Measurements from ENCODE around the gene MNAT1.

Gene MNAT1

DNA sequence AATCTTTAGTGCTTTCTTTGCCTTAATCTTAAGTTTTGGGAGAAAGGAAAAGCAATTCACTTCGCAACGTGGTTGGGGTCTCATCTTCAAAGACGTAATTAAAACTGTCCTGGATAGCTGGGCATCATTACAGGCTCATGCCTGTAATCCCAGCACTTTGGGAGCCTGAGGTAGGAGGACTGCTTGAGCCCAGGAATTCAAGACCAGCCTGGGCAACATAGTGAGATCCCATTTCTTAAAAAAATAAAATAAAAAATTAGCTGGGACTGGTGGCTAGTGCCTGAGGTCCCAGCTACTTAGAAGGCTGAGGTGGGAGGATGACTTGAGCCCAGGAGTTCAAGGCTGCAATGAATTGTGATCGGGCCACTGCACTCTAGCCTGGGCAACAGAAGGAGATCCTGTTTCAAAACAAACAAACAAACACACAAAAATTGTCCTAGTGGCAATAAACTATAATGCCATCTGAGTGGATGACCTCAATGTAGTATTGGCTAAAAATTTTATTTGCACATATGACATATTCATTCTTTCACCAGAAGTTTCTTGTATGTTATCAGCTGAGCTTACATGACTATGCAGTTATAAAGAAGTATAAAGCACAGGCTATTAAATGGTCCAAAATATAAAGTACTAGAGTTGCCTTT lies 1.6 kb upstream of the MNAT1 start:
- no peak for TF ChIP-seq EZH2phosphoT487 (IDR thresholded peaks at IDR 0.05; ENCODE audit: borderline replicate concordance, low read length)
- Histone ChIP-seq H3K79me2 (ENCODE audit: control insufficient read depth, low read length) (peaks cover 34% of the 10 kb centered on the region), H4K20me1 (ENCODE audit: control insufficient read depth, insufficient read depth, low read depth, low read length) (no peaks in the 10 kb centered on the region), H3K27me3 (ENCODE audit: control insufficient read depth, low read length) (no peaks in the 10 kb centered on the region), H3F3A (ENCODE audit: control insufficient read depth, insufficient read depth) (no peaks in the 10 kb centered on the region), H3K27ac (ENCODE audit: low read depth, low read length) (no peak overlapping the region), H3K36me3 (ENCODE audit: control insufficient read depth, low read length) (peaks cover 4% of the 10 kb centered on the region; the same call in 1 of the 2 replicates), H3K4me3 (ENCODE audit: low read length) (no peak overlapping the region), H3K9me2 (replicated peaks; ENCODE audit: control insufficient read depth, low read length) (no peaks in the 10 kb centered on the region), H3K4me1 (ENCODE audit: control insufficient read depth, low read length) (peaks cover 15% of the 10 kb centered on the region), H3K4me2 (ENCODE audit: low read length) (no peak overlapping the region), H3K9me3 (ENCODE audit: control insufficient read depth, insufficient read depth, low read length) (no peaks in the 10 kb centered on the region)

DNA sequence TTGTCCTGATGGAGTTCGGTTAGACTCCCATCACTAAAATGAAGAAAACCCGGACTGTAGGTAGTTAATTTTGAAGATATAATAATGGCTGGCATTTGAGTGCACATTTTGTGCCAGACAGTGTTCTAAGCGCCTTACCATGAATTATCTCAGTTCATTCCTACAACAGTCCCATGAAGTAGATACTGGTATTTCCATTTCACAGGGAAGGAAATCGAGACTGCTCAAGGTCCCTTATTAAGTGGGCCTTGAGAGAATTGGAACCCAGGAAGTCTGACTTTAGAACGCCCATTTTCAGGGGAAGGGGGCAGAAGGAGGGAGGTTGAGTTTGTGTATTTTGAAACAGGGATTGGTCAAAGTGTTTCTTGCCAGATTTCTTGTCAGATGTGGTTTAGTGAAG lies 855 bp downstream of the MNAT1 start:
- Histone ChIP-seq H4K20me1 (ENCODE audit: control insufficient read depth, insufficient read depth, low read depth, low read length) (no peaks in the 10 kb centered on the region), H3K4me2 (ENCODE audit: low read length) (peak overlapping the region; percentile 70), H3K27ac (ENCODE audit: low read depth, low read length) (no peak overlapping the region), H3K79me2 (ENCODE audit: control insufficient read depth, low read length) (peaks cover 59% of the 10 kb centered on the region), H3K4me3 (ENCODE audit: low read length) (peak overlapping the region; percentile 88), H3K9me3 (ENCODE audit: control insufficient read depth, insufficient read depth, low read length) (no peaks in the 10 kb centered on the region), H3K9me2 (replicated peaks; ENCODE audit: control insufficient read depth, low read length) (no peaks in the 10 kb centered on the region), H3F3A (ENCODE audit: control insufficient read depth, insufficient read depth) (no peaks in the 10 kb centered on the region), H3K27me3 (ENCODE audit: control insufficient read depth, low read length) (no peaks in the 10 kb centered on the region), H3K36me3 (ENCODE audit: control insufficient read depth, low read length) (peaks cover 4% of the 10 kb centered on the region; the same call in 1 of the 2 replicates), H3K4me1 (ENCODE audit: control insufficient read depth, low read length) (peaks cover 15% of the 10 kb centered on the region)
- TF ChIP-seq EZH2phosphoT487 (IDR thresholded peaks at IDR 0.05; ENCODE audit: borderline replicate concordance, low read length): no peak
- TF ChIP-seq, protein P1, sequence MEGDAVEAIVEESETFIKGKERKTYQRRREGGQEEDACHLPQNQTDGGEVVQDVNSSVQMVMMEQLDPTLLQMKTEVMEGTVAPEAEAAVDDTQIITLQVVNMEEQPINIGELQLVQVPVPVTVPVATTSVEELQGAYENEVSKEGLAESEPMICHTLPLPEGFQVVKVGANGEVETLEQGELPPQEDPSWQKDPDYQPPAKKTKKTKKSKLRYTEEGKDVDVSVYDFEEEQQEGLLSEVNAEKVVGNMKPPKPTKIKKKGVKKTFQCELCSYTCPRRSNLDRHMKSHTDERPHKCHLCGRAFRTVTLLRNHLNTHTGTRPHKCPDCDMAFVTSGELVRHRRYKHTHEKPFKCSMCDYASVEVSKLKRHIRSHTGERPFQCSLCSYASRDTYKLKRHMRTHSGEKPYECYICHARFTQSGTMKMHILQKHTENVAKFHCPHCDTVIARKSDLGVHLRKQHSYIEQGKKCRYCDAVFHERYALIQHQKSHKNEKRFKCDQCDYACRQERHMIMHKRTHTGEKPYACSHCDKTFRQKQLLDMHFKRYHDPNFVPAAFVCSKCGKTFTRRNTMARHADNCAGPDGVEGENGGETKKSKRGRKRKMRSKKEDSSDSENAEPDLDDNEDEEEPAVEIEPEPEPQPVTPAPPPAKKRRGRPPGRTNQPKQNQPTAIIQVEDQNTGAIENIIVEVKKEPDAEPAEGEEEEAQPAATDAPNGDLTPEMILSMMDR (IDR thresholded peaks at IDR 0.05; ENCODE audit: low read depth, low read length, poor library complexity, severe bottlenecking): no peak

DNA sequence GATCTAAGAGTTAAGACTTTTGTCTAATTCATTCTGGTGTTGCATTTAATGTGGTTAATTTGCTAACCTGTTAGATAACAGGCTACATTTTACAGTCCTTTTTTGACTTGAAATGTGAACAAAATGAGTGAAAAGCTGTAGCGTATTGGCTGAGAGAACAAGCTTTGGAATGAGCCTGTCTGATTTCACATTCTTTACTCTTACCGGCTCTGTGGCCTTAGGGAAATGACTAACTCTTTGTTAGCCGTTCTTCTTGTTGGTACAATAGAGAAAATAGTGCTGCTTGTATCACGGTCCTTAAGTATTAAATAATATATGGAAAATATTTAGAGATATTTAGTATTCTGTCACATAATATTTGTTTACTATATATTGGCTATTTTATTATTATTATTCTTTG lies 1.9 kb downstream of the MNAT1 start:
- peak overlapping the region; percentile 70 for H3K4me2 ChIP-seq (ENCODE audit: low read length)
- no peaks in the 10 kb centered on the region for H3K9me3 ChIP-seq (ENCODE audit: control insufficient read depth, insufficient read depth, low read length)
- H3K36me3 ChIP-seq (ENCODE audit: control insufficient read depth, low read length): peaks cover 4% of the 10 kb centered on the region; the same call in 1 of the 2 replicates
- no peaks in the 10 kb centered on the region for H3K9me2 ChIP-seq (replicated peaks; ENCODE audit: control insufficient read depth, low read length)
- H4K20me1 ChIP-seq (ENCODE audit: control insufficient read depth, insufficient read depth, low read depth, low read length): no peaks in the 10 kb centered on the region
- peaks cover 15% of the 10 kb centered on the region for H3K4me1 ChIP-seq (ENCODE audit: control insufficient read depth, low read length)
- TF ChIP-seq, protein P1 (IDR thresholded peaks at IDR 0.05; ENCODE audit: low read depth, low read length, poor library complexity, severe bottlenecking): no peak
- TF ChIP-seq EZH2phosphoT487 (IDR thresholded peaks at IDR 0.05; ENCODE audit: borderline replicate concordance, low read length): no peak
- no peaks in the 10 kb centered on the region for H3K27me3 ChIP-seq (ENCODE audit: control insufficient read depth, low read length)
- H3K4me3 ChIP-seq (ENCODE audit: low read length): peak overlapping the region; percentile 88
- H3F3A ChIP-seq (ENCODE audit: control insufficient read depth, insufficient read depth): no peaks in the 10 kb centered on the region
- peaks cover 66% of the 10 kb centered on the region for H3K79me2 ChIP-seq (ENCODE audit: control insufficient read depth, low read length)
- H3K27ac ChIP-seq (ENCODE audit: low read depth, low read length): no peak overlapping the region

DNA sequence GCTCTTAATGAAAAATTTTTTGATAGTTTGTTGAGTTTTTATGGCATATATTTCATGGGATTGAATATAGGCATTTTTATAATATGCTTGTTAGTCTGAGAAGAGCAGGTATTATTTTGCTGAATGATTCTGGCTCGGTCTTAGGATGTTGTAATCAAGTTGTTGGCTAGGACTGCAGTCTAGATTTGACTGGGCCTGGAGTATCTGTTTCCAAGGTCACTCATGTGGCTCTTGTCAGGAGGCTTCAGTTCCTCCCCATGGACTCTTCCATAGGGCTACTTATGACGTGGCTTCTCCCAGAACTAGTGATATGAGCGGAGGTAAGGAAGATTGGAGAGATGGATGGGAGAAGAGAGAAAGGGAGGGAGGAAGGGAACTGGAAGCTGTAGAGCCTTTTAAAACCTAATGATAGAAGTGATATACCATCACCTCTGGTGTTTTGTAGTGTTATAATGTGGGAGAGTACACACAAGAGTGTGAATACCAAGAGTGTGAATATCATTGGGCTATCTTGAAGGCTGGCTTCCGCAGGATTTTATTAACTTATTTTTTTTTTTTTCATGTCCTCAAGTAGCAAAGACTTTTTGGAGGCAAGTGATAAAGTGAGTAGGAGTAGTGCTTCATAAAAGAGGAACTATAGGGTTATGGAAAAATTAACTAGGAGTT lies 4.4 kb downstream of the MNAT1 start:
- Histone ChIP-seq H3K27me3 (ENCODE audit: control insufficient read depth, low read length) (no peaks in the 10 kb centered on the region), H3K36me3 (ENCODE audit: control insufficient read depth, low read length) (peaks cover 8% of the 10 kb centered on the region), H3K27ac (ENCODE audit: low read depth, low read length) (no peak overlapping the region), H3K9me2 (replicated peaks; ENCODE audit: control insufficient read depth, low read length) (no peaks in the 10 kb centered on the region), H3K79me2 (ENCODE audit: control insufficient read depth, low read length) (peaks cover 91% of the 10 kb centered on the region), H3F3A (ENCODE audit: control insufficient read depth, insufficient read depth) (no peaks in the 10 kb centered on the region), H3K4me1 (ENCODE audit: control insufficient read depth, low read length) (peaks cover 15% of the 10 kb centered on the region), H4K20me1 (ENCODE audit: control insufficient read depth, insufficient read depth, low read depth, low read length) (no peaks in the 10 kb centered on the region), H3K9me3 (ENCODE audit: control insufficient read depth, insufficient read depth, low read length) (no peaks in the 10 kb centered on the region; the same call in 1 of the 2 replicates), H3K4me2 (ENCODE audit: low read length) (no peak overlapping the region), H3K4me3 (ENCODE audit: low read length) (no peak overlapping the region)
- no peak for TF ChIP-seq EZH2phosphoT487 (IDR thresholded peaks at IDR 0.05; ENCODE audit: borderline replicate concordance, low read length)
- TF ChIP-seq, protein P1 (IDR thresholded peaks at IDR 0.05; ENCODE audit: low read depth, low read length, poor library complexity, severe bottlenecking): no peak
